DND-41 (cell line): ENCODE results near the gene SIAH1.

Source experiments
- EZH2 ChIP-seq: IDR thresholded peaks from 3 replicates; pipeline ENCODE4 v1.6.1; 2012; ENCODE audit warnings: borderline replicate concordance, low read depth, mild to moderate bottlenecking, moderate library complexity, low read length, inconsistent platforms; ENCODE audit not compliant: severe bottlenecking
- TF ChIP-seq, protein P1 (sequence below): IDR thresholded peaks from 2 replicates; pipeline ENCODE4 v1.5.1; 2012; ENCODE audit warnings: borderline replicate concordance, low read length, moderate library complexity, mild to moderate bottlenecking; ENCODE audit not compliant: poor library complexity, severe bottlenecking; ENCODE audit errors: extremely low read depth

DNA sequence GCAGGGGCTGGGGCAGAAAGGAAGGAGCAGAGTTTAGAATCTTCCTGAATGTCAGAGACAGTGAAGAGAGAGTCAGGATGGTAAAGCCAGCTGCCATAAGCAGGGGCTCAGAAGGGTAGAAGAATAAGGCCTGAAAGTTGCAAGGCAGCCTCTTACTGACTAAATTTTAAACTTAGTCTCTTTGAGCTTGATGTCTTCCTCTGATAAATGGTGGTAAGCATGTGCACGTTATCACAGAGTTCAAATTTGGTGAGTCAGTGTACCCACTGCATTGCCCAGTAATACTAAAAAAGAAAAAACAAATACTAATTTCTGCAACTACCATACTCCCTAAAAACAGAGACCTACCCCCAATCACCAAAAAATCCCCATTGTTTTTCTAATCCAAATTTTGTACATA lies 45.2 kb downstream of the SIAH1 start:
- TF ChIP-seq, protein P1, sequence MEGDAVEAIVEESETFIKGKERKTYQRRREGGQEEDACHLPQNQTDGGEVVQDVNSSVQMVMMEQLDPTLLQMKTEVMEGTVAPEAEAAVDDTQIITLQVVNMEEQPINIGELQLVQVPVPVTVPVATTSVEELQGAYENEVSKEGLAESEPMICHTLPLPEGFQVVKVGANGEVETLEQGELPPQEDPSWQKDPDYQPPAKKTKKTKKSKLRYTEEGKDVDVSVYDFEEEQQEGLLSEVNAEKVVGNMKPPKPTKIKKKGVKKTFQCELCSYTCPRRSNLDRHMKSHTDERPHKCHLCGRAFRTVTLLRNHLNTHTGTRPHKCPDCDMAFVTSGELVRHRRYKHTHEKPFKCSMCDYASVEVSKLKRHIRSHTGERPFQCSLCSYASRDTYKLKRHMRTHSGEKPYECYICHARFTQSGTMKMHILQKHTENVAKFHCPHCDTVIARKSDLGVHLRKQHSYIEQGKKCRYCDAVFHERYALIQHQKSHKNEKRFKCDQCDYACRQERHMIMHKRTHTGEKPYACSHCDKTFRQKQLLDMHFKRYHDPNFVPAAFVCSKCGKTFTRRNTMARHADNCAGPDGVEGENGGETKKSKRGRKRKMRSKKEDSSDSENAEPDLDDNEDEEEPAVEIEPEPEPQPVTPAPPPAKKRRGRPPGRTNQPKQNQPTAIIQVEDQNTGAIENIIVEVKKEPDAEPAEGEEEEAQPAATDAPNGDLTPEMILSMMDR: no peak
- TF ChIP-seq EZH2: no peak
